ENCODE data around the gene ARHGAP33.

Gene ARHGAP33

DNA sequence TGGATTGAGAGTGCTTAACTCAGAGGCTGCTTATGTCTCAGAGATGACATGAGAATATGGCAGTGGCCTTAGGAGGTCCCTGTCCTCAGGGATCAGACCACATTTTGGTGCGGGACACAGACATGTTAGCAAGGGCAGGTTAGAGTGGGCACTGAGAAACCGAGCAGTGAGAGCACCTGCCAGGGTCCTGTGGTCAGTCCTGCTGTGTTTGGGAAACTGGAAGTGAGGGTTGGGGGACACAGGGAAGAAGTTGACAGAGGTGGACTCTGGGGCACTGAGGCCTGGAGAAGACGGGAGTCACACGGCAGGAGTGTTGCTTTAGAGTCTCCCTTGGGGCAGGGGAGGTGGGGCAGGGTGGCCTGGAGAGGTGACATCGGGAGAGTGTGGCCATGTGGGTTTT, 40.5 kb upstream of the ARHGAP33 start:
- DNase-seq (ENCODE audit: low read depth) = no peak
- no peak overlapping the region for H3K4me3 ChIP-seq (ENCODE audit: low read depth, low read length)
- TF ChIP-seq, protein P1, sequence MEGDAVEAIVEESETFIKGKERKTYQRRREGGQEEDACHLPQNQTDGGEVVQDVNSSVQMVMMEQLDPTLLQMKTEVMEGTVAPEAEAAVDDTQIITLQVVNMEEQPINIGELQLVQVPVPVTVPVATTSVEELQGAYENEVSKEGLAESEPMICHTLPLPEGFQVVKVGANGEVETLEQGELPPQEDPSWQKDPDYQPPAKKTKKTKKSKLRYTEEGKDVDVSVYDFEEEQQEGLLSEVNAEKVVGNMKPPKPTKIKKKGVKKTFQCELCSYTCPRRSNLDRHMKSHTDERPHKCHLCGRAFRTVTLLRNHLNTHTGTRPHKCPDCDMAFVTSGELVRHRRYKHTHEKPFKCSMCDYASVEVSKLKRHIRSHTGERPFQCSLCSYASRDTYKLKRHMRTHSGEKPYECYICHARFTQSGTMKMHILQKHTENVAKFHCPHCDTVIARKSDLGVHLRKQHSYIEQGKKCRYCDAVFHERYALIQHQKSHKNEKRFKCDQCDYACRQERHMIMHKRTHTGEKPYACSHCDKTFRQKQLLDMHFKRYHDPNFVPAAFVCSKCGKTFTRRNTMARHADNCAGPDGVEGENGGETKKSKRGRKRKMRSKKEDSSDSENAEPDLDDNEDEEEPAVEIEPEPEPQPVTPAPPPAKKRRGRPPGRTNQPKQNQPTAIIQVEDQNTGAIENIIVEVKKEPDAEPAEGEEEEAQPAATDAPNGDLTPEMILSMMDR (IDR thresholded peaks at IDR 0.05; ENCODE audit: insufficient read depth, low read depth, low read length, missing control alignments) = no peak

DNA sequence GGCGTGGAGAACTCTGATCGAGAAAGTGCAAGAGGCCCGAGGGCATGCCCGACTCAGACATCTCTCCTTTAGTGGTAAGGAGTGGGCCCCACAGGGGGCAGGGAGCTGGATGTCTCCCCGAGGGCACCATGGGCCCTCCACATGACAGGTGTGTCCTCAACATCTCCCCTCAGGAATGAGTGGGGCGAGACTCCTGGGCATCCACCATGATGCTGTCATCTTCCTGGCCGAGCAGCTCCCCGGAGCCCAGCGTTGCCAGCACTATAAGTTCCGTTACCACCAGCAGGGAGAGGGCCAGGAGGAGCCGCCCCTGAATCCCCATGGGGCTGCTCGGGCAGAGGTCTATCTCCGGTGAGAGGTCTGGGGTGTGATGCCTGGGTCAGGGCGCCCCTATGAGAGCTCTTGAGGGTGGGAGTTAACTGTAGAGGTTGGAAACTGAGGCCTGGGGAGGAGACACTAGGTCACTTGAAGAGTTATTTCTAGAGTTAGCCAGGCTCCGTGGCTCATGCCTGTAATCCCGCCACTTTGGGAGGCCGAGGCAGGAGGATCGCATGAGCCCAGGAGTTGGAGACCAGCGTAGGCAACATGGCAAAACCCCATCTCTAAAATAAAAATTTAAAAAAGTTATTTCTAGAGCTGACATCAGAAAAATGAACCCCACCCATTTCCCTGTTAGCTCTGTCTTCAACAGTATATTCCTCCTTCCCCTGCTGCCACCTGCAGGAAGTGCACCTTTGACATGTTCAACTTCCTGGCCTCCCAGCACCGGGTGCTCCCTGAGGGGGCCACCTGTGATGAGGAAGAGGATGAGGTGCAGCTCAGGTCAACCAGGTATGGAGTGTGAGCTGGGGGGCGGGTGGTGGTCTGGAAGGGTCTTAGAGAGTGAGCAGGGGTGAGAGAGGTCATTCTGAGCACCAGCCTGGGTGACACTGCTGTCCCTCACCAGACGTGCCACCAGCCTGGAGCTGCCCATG, 38.2 kb upstream of the ARHGAP33 start:
- DNase-seq (ENCODE audit: low read depth) = no peak
- TF ChIP-seq, protein P1 (IDR thresholded peaks at IDR 0.05; ENCODE audit: insufficient read depth, low read depth, low read length, missing control alignments) = peak; percentile 22
- H3K4me3 ChIP-seq (ENCODE audit: low read depth, low read length) = no peak overlapping the region

DNA sequence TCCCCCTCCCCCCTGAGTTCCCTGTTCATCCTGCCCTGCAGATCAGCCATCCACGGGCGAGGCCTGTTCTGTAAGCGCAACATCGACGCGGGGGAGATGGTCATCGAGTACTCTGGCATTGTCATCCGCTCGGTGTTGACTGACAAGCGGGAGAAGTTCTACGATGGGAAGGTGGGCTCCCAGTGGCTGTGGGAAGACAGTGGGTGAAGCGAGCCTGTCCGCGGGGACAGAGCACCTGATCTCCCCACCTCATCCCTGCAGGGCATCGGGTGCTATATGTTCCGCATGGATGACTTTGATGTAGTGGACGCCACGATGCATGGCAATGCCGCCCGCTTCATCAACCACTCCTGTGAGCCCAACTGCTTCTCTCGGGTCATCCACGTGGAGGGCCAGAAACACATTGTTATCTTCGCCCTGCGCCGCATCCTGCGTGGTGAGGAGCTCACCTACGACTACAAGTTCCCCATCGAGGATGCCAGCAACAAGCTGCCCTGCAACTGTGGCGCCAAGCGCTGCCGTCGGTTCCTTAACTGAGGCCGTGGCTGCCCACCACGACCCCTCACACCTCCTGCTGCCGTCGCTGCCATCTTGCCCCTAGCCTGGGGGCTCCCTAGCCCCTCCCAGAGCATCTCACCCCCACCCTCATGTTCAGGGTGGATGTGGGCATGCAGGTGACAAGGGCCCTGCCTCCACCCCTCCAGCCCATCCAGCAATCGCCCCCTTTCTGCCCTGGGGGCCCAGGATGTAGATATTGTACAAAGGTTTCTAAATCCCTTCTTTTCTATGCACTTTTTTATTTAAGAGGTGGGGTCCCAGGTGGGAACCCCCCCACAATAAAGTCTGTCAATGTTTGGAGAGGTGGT, 37.1 kb upstream of the ARHGAP33 start:
- TF ChIP-seq, protein P1 (IDR thresholded peaks at IDR 0.05; ENCODE audit: insufficient read depth, low read depth, low read length, missing control alignments) = no peak
- no peak overlapping the region for H3K4me3 ChIP-seq (ENCODE audit: low read depth, low read length)
- no peak for DNase-seq (ENCODE audit: low read depth)

DNA sequence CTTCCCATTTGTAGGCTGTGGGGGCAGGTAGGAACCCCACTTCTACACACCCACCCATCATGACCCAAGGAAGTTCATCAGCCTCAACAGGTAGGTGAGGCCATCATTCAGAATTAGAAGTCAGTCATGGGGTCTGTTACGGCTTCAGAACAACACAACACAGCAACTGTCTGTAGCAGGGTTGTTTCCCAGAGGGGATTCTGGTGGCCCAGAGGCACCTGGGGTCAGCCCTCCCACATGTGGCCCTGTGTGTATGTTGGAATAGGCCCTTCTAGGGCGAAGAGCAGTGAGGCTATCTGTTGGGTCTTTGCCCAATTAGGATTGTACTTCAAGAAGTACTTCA, 36.5 kb upstream of the ARHGAP33 start:
- TF ChIP-seq, protein P1 (IDR thresholded peaks at IDR 0.05; ENCODE audit: insufficient read depth, low read depth, low read length, missing control alignments) = no peak

DNA sequence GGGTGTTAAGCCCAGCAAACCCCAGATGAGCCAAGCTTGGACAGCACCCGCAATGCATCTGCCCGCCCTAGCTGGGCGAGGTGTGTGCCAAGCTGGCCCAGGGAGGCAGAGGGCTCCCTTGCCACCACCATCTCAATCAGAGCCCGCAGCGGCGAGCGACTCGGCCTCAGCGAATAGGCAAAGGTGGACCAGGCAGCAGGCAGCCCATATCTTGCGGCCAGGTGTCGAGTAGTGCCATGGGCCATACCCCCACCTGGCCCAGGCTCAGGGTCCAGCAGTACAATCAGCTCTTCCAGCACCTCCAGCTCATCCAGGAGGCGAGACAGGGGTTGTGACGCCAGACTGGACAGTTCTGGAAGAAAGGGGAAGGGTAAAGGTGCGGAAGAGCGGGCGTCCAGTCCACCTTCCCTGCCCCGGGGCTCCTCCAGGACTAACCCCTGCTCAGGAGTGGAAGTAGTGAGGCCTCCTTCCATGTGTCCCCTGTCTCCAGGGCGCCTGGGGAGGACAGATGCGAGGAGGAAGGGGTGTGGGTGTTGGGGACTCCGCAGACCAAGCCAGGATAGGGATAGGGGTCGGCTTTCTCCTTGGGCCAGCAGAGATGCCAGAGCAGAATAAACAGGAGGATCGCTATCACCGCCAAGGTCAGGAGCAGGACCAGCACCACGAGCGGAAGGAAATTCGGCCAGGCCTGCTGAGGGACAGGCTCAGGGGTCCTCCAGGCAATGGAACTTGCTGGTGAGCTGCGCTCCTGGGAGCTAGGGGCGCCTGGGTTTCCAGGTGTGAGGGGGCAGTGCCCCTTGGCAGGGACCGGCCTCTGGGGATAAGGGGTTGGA, 35.9 kb upstream of the ARHGAP33 start:
- TF ChIP-seq, protein P1 (IDR thresholded peaks at IDR 0.05; ENCODE audit: insufficient read depth, low read depth, low read length, missing control alignments) = no peak
- DNase-seq (ENCODE audit: low read depth) = no peak
- H3K4me3 ChIP-seq (ENCODE audit: low read depth, low read length) = peak overlapping the region; percentile 58

More for the DNA sequence above, 36.5 kb upstream of the ARHGAP33 start:
- no peak for DNase-seq (ENCODE audit: low read depth)
- H3K4me3 ChIP-seq (ENCODE audit: low read depth, low read length) = no peak overlapping the region

DNA sequence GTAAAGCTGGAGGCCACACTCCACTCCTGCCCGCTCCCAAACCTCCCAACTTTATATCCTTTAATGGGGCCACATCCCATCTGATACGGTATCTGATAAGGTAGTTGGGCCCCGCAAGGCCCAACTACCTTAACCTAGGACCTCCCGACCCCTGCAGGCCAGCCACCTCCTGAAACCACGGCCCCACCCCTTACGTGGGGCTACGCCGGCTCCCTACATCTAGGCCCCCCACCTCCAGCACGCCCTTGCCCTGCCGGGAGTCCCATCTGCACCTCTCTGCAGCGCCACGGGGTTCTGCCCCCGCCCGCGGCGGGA, 35.3 kb upstream of the ARHGAP33 start:
- H3K4me3 ChIP-seq (ENCODE audit: low read depth, low read length) = peak overlapping the region; percentile 58
- TF ChIP-seq, protein P1 (IDR thresholded peaks at IDR 0.05; ENCODE audit: insufficient read depth, low read depth, low read length, missing control alignments) = no peak
- DNase-seq (ENCODE audit: low read depth) = no peak
